GM19324 (cell line): Measurements from ENCODE around the gene CASKIN1.
A peak's percentile ranks its signal among the peaks of the same experiment; 100 is the strongest.

ENCODE experiments used
- ATAC-seq: cut with Tn5 transposase; IDR thresholded peaks from one replicate; pipeline ENCODE4 v1.9.1; 2021; ENCODE audit warnings: mild to moderate bottlenecking, moderate library complexity; ENCODE audit not compliant: unreplicated experiment, low FRiP score

Gene CASKIN1

GRCh38 chr16:2161911-2162310 is 34.5 kb downstream of the CASKIN1 start:
- no peak for ATAC-seq

- ATAC-seq = no peak
Observed at GRCh38 chr16:2160915-2161551, 35.4 kb downstream of the CASKIN1 start.

- no peak for ATAC-seq
Observed at GRCh38 chr16:2159175-2159838, 37.1 kb downstream of the CASKIN1 start.

GRCh38 chr16:2158262-2158638 is 38.2 kb downstream of the CASKIN1 start:
- no peak for ATAC-seq

- ATAC-seq = no peak
Observed at GRCh38 chr16:2157480-2158261, 38.7 kb downstream of the CASKIN1 start.

GRCh38 chr16:2156849-2157224 is 39.6 kb downstream of the CASKIN1 start:
- no peak for ATAC-seq

GRCh38 chr16:2155977-2156848 is 40.2 kb downstream of the CASKIN1 start:
- ATAC-seq = no peak

GRCh38 chr16:2155091-2155950 is 41.1 kb downstream of the CASKIN1 start, which contains the start of gene TRAF7:
Gene TRAF7 (plus strand): TSS chr16:2155782. CDS start chr16:2163921, 8,139 bp downstream.
- peak; percentile 89 for ATAC-seq

- ATAC-seq = no peak
Observed at GRCh38 chr16:2154533-2155090, 41.8 kb downstream of the CASKIN1 start.

- no peak for ATAC-seq
Observed at GRCh38 chr16:2152695-2153506, 43.5 kb downstream of the CASKIN1 start.

GRCh38 chr16:2151188-2152091 is 45.0 kb downstream of the CASKIN1 start:
- ATAC-seq = no peak

GRCh38 chr16:2150418-2151187 is 45.8 kb downstream of the CASKIN1 start:
- ATAC-seq = no peak

- no peak for ATAC-seq
Observed at GRCh38 chr16:2149630-2150417, 46.6 kb downstream of the CASKIN1 start.

GRCh38 chr16:2148714-2149629 is 47.4 kb downstream of the CASKIN1 start:
- ATAC-seq = no peak
